HG03575 (cell line): ENCODE data around the gene RNF151.
"Not testable (repeated sequence)": the region's sequence is repeated elsewhere in the genome, so short reads cannot be mapped to it uniquely, and the experiment has no call there.

ENCODE experiments used
- ATAC-seq: cut with Tn5 transposase; IDR thresholded peaks from one replicate; pipeline ENCODE4 v1.9.1; 2021; ENCODE audit not compliant: unreplicated experiment, insufficient number of reproducible peaks, low FRiP score; ENCODE audit errors: extremely low read depth

RNF151 gene

DNA sequence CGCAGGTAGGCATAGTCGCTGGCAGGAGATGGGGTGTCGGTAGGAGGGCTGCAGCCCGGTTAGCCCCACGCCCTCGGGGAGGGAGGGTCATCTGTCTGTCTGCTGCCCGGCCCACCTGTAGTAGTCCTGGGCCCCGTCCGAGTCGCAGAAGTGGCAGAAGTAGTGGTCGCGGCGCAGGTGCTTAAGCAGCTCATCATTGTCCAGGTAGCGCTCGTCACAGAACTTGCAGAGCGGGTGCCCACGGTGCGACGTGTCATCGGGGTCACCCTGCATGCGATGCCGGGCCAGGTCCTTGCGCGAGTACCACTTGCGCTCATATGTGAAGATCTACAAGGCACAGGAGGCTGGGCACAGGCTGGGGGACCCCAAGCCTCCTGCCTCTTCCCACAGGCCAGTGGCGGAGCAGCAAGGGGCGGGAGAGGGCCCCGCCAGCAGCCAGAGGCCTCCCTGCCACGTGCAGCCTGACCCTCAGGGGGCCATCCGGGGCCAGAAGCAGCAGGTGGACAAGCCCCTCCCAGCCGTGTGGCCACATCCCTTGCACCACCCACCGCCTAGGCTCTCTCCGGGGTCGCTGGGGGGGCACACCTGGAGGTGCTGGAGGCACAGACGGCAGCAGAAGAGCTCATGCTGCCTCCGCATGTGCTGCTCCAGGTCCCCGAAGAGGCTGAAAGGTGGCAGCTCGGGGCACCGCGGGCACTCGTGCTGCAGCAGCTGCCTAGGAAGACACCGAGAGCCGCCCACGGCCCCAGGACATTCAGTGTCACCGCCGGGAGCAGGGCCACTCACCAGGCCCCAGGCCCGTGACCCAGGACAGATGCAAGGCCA lies 36.0 kb downstream of the RNF151 start:
- no peak for ATAC-seq

DNA sequence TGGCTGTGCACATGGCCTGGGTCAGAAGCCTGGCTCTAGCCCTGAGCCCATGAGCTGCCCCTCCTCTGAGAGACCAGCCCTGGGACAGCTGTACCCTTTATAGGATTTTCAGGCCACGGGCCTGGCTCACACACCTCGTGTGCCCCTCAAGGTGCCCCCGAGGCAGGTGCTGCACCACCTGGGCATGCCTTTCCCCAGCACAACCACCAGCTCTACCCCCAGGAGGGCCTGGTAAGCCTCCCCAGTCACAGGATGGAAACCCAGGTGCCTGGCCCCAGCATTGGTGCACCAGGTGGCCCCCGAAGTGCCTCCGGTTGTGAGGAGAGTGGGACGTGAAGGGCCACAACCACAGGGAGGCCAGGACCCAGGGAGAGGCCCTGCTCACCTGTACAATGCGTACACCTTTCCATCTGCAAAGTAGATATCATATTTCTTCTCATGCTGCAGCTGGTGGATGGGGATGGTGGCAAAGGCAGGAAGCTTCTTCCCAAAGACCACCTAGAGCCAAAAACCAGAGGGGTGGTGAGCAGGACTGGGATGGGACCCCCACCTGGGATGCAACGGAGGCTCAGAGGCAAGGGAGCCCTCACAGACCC lies 36.7 kb downstream of the RNF151 start:
- ATAC-seq: no peak

DNA sequence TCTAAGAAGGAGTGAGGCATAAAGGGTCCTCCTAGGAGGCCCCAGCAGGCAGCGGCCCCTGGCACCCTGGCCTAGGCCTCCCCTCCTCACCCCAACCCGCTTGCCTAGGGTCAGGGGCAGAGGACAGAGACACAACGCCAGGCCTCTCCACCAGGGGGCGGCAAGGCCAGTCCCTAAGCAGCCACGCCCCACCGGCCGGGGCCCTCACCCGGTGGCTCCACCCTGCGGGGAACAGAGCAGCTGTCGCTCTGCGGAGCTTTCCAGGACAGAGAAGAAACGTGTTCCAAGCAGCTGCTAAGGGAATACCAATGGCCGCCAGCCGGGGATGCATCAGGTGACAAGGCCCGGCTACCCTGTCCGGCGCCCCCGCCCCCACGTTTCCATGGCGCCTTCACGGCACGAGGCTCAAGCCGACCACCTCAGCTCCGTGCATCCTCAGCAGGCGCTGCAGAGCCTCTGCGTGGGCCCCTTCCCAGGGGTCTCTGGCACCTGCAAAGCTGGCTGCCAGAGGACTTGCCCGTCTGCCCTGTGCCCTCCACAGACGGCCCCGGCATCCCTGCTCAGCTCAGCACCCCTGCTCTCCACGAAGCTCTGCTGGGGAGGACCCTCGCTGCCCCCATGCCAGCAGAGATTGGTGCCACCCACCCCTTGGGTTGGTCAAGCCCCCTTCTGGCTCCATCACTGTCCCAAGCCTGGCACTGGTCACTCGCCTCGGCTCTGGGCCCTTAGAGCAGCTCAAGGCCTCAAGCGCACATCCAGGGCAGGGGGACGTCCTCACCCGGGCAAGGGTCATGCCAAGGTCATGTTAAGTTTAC lies 37.4 kb downstream of the RNF151 start:
- ATAC-seq: no peak

DNA sequence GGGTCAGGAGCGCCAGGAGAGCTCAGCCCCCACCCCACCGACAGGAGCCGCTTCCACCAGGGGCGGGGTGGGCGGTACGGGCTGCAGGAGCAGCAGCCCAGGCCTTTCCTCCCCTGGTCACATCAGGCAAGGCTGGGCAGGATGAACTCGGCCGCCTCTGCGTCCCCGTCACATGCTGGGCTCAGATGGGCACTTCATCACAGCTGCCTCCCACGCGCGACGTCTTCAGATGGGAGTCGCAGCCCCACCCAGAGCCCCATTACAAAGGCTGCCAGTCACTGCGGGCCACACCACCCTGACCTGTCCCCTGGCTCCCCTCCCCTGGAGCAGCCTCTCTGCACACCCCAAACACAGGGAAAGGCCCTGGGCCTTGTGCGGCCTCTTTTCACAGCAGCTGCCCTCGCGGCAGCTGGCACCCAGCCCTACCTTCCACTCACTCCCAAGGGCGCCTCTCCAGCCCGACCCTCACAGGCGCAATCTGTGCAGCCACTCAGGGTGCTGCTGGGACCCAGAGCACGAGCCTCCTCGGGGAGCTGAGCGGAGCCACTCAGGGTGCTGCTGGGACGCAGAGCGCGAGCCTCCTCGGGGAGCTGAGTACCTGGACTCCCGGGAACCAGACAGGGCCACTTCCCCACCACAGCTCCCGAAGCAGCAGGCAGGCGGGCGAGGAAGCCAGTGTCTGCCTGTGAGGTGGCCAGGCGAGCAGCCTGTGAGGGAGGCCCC lies 38.3 kb downstream of the RNF151 start:
- no peak for ATAC-seq

DNA sequence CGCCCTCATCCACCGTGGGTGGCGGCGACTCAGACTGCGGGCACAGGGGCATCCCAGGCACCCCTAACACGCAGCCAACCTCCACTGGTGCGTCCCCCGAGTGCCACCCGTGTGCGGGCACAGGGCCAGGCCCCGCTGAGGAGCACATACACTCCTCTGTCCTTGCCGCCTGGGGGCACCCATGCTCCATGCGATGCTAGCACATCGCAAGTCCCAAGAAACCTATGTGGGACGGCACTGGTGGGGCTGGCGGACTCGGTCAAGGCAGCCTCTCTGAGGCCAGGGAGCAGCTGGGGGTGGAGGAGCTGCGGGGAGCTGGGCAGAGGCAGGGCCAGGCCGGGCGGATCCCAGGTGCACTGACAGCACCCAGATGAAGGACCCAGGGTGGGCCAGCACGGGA lies 39.0 kb downstream of the RNF151 start:
- ATAC-seq: no peak

DNA sequence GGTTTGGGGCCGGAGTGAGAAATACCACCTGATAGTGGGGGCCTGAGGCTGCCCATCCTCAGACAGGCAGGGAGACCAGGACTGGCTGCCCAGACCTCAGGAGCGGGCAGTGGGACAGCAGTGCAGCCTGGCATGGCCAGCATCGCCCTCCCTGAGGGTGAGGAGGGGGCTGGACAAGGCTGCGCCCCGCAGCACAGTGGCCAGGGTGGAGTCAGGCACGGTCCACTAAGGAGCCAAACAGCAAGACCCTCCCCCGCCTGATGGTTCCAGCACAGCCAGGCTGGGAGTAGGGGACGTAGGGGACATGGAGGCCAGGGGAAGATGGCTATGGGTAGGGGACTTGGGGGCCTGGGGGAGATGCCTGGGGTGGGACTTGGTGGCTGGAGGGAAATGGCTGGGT lies 39.7 kb downstream of the RNF151 start:
- ATAC-seq: no peak

DNA sequence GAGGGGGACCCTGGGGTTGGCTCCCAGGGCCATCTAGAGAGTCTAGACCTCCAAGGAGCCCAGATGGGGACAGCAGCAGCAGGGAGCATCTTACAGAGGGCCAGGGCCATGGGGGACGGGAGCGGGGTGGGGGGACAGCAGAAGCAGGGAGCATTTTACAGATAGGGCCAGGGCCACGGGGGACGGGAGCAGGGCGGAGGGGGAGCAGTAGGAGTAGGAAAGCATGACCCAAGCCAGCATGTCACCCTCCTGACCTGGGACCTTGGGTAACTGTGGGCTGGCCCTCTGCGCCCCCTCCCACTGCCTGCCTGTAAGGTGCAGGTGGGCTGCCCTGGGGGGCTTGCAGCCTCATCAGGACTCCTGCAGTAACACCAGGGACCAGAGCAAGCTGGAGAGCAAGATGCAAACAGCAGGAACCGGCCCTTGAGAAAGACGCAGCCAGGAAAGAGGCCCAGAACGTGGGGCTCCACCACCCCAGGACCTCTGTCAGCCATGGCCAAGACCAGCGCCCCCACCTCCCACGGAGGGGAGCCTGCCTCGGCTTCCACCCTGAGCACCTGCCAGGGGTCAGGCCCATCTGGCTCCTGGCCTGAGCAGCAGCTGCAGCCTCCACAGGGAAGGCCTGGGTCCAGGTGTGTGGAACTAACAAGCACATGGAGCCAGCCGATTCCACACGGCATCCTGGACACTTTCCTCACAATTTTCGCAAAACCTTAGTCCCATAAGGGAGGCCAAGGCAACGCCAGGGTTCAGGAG lies 40.6 kb downstream of the RNF151 start:
- ATAC-seq: no peak

DNA sequence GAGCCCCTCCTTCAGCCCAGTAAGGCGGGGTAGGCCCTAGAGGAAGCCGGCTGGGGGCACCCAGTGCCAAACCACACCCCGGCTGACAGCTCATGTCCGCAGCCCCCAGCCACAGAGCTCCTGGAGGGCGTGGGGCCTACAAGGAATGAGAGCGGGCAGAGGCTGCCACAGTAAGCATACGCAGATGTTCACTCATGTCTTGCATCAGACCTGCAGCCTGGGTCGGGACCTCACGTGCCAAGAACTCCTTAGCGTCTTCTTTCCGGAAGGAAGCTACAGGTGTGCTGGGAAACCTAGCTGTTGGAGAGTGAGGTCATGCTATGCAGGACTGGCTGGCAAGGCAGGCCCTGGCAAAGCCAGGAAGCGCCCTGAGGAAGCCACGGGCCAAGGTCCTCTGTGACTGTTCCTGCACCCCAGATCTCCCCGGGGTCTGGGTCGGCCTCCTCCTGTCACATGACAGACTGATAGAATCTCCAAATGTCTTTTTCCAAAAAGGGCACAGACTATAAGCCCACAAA lies 41.4 kb downstream of the RNF151 start:
- no peak for ATAC-seq

DNA sequence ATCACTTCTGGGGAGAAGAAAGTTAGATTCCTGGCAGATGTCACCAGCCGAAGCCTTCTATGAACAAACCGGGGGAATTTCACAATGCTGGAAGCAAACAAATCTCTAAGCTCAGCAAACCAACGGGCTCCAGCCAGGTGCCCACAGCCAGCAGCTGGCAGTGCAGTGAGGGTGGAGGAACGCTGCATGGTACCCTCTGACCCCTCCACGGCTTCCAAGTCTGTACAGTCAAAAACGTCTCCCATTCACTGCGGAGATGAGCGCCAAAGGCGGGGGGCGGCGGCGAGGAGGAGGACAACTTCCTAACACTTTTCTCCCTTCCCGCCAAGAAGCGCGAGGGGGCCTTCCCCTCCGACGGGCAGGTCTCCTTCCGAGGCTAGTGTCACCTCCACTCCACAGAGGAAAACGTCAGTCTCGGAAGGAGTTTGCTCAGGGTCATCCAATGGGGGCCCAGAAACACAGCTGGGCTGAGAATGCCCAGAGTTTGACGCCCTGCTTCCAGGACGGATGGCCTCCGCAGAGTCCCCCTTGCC lies 42.0 kb downstream of the RNF151 start:
- no peak for ATAC-seq

DNA sequence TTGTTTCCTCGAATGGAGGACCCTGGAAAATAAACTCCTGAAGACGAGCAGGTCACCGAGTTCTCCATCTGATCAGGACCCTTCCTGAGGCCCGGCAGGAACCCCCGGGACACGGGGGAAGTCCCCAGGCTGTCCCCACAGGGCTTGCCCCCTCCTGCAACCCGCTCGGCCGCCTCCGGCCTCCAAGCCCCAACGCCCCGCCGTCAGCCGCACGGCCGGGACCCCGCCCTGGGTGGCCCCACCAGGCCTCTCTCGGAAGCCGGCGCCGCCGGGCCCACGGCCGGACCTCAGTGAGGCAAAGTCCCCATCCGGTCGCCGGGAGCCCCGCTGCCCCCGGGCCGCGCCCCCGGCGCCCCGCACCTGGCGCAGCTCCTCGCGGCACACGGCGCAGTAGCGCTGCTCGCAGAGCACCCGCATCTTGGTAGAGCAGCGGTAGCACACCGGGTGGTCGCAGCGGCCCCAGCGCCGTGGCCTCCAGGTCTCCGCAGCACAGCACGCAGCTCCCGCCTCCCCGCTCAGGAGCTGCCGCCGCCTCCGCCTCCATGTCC lies 42.6 kb downstream of the RNF151 start:
- no peak for ATAC-seq

DNA sequence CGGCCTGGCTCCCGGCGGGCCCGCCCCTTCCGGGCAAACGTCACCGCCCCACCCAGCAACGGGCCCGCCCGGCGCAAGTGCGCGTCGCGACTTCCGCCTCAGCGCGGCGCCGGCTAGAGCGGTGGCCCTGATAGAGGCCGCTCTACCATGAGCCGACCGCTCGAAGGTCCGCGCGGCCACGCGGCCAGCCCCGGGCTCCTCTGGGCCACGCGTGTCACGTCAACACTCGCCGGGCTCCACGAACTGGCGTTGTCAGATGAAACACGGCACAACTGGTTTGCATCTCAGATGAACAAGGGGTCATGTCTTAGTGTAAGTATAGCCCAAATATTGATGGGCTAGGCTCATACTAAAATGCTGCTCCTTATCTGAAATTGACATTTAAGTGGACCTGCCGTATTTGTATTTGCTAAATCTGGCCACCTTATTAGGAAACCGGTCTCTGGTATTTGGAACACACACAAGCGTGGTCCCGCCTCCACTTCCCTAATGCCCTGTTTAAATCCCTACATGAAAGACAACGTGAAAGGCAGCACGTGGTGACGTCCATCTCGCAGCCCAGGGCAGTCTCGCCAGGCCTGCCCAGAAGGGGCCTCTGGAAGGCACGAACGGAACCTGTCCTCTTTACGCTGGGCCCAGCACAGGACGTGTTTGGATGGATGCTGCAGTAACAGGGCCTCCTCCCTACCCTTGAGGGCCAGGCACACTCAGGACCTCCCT lies 43.3 kb downstream of the RNF151 start, which contains the start of gene ZNF598:
Gene ZNF598, minus strand, starts transcription at position 31 of the 720 bp plus-strand sequence.
- no peak for ATAC-seq

DNA sequence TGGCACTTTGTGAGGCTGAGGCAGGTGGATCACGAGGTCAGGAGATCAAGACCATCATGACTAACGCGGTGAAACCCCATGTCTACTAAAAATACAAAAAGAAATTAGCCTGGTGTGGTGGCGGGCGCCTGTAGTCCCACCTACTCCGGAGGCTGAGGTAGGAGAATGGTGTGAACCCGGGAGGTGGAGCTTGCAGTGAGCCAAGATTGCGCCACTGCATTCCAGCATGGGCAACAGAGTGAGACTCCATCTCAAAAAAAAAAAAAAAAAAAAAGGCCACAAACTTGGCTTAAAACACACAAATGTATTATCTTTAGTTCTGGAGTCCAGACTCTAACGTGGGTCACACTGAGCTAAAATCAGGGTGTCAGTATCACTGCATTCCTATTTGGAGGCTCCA lies 45.1 kb downstream of the RNF151 start:
- not testable (repeated sequence) for ATAC-seq

DNA sequence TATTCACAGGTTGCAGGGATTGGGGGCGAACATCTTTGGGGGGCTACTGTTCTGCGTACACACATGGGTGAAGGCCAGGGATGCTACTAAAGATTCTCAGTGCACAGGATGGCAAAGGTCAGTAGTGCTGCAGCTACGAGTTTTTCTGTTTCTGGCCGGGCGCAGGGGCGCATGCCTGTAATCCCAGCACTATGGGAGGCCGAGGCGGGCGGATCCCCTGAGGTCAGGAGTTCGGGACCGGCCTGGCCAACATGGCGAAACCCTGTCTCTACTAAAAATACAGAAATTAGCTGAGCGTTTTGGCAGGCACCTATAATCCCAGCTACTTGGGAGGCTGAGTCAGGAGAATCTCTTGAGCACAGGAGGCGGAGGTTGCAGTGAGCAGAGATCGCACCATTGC lies 46.9 kb downstream of the RNF151 start:
- no peak for ATAC-seq

DNA sequence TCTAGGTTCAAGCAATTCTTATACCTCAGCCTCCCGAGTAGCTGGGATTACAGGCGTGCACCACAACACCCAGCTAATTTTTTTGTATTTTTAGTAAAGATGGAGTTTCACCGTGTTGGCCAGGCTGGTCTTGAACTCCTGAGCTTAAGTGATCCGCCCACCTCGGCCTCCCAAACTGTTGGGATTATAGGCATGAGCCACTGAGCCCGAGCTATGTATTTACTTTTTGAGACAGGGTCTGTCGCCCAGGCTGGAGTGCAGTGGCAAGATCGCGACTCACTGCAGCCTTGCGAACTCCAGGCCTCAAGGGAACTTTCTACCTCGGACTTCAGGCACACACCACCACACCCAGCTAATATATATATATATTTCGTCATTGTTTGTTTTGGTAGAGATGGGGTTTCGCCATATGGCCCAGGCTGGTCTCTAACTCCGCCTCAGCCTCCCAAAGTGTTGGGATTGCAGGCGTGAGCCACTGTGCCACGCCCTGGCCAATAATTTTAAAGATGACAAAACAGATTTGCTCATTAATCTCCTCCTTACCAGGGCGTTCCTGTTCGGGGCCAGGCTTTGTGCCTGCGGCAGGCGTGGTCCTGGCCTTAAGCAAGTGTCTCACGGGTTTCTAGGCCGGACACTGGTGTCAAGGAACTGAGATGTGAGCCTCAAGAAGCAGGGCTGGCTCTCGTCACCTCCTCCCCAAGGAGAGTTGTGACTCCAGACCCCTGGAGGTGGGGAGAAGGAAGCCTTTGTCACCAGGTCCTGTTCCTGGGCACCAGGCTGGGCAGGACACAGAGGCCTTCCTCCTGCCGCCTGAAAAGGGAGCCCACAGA lies 48.7 kb downstream of the RNF151 start:
- ATAC-seq: no peak

DNA sequence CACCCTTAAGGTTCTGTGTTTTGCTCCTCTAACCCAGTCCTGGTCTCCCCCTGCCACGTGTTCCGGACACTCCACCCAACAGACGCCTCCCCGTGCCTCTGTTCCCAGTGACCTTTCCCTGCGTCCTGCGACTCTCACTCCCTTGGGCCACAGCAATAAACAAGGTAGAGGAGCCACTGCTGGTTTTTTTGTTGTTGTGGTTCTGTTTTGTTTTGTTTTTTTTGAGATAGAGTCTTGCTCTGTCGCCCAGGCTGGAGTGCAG lies 49.2 kb downstream of the RNF151 start:
- ATAC-seq: no peak

DNA sequence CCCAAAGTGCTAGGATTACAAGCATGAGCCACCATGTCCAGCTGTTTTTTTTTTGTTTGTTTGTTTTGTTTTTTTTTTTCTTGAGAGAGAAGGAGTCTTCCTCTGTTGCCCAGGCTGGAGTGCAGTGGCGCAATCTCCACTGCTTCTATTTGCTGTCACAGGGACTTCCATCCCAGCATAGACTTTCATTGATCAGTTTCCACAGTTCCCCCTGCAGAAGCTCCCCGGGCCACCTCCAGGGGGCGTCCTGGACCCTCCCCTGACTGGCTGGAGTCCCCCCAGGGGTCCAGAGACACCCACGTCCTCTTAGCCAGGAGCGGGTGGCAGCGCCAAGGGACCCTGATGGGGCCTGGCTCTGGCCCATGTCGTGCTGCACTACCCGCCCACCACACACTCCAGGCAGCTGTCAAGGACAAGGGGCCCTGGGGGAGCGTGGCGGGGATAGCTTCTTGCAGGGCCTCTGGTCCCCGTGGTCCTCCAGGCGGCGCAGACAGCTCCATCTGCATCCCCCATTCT lies 49.8 kb downstream of the RNF151 start:
- no peak for ATAC-seq
